K562 (cell line): Measurements from ENCODE around the gene LPCAT3. TPM values are rescaled to one million over a fixed set of nuclear protein-coding genes. Genes with fewer than 3 reads are reported as not detected.

ENCODE experiments used
- ATAC-seq: fragments of 200-7000 bp; cut with Tn5 transposase; 3 replicates; pipeline ENCODE4 v1.9.1; 2020; ENCODE audit warnings: moderate library complexity
- BruUV-seq: library from RNA; stranded (reverse); fragments of 400-500 nt; replicated peaks from 2 replicates; lab custom pipeline; 2021; lab: Mats Ljungman, UMichigan
- CTCF ChIA-PET: fragments of 300-600 bp; formaldehyde crosslinking; extraction: SDS; loops from one replicate; lab custom pipeline; 2021; ENCODE audit warnings: low intra/inter-chr PET ratio; lab: Yijun Ruan, JAX
- POLR2A ChIA-PET: fragments of 300-600, 350-650 bp; sonication (Branson Sonifier 250); formaldehyde crosslinking; extraction: SDS; loops from one replicate; lab custom pipeline; 2021; ENCODE audit warnings: antibody characterized with exemption, inconsistent platforms; lab: Yijun Ruan, JAX
- DNase-seq, 4 experiments: peaks; one replicate each; pipeline versions ENCODE4 v3.0.0 to v3.0.0-alpha.2; 2011 to 2018; ENCODE audit warnings: low spot score in 3 of 4, mixed read lengths in 3 of 4; ENCODE audit errors: extremely low read depth in 1 of 4
- FAIRE-seq: peaks from 2 replicates; lab custom pipeline; 2011; peaks lifted over from hg19 to GRCh38; lab: Jason Lieb, UNC
- H2AFZ ChIP-seq: 2 replicates; pipeline ENCODE4 v1.6.0; 2011; ENCODE audit warnings: low read depth, low read length, control low read depth, inconsistent platforms
- H3K27ac ChIP-seq: fragments of 200-600 bp; 3 replicates; pipeline ENCODE4 v1.8.0; 2011; ENCODE audit warnings: low read depth, mild to moderate bottlenecking, control low read depth, inconsistent platforms, low read length, moderate library complexity, mixed read lengths; ENCODE audit errors: extremely low read depth
- H3K27me3 ChIP-seq, 2 experiments: fragments of 300-600 bp in 1 of 2; 2 replicates in 1 of 2; 3 replicates in 1 of 2; pipeline versions ENCODE4 v1.6.0 to v1.8.0; 2011; ENCODE audit warnings: inconsistent platforms in 2 of 2, low read length in 2 of 2, mild to moderate bottlenecking in 1 of 2, mixed read lengths in 1 of 2, moderate library complexity in 1 of 2; ENCODE audit not compliant: control insufficient read depth in 2 of 2, insufficient read depth in 2 of 2
- H3K36me3 ChIP-seq: fragments of 300-600 bp; 3 replicates; pipeline ENCODE4 v1.8.0; 2011; ENCODE audit warnings: mild to moderate bottlenecking, low read length, inconsistent platforms; ENCODE audit not compliant: control insufficient read depth, insufficient read depth
- H3K4me1 ChIP-seq, 2 experiments: fragments of 200-600 bp in 1 of 2; replicated peaks in 1 of 2; 2 replicates in 1 of 2; 3 replicates in 1 of 2; pipeline versions ENCODE4 v1.5.1 to v1.8.0; 2011; ENCODE audit warnings: inconsistent platforms in 2 of 2, low read length in 2 of 2, mild to moderate bottlenecking in 1 of 2, mixed read lengths in 1 of 2, moderate library complexity in 1 of 2; ENCODE audit not compliant: control insufficient read depth in 2 of 2, insufficient read depth in 2 of 2
- H3K4me2 ChIP-seq: 2 replicates; pipeline ENCODE4 v1.6.1; 2011; ENCODE audit warnings: low read length, control low read depth, inconsistent platforms, mixed read lengths; ENCODE audit not compliant: insufficient read depth
- H3K4me3 ChIP-seq: fragments of 200-600 bp; sonication (generic), shearing (Covaris generic); 2 replicates; pipeline ENCODE4 v1.5.1; 2016; ENCODE audit warnings: control low read depth, inconsistent platforms
- H3K79me2 ChIP-seq: fragments of 200-600 bp; 3 replicates; pipeline ENCODE4 v1.8.0; 2011; ENCODE audit warnings: low read length, inconsistent platforms; ENCODE audit not compliant: control insufficient read depth, insufficient read depth
- H3K9ac ChIP-seq, 2 experiments: 2 replicates each; pipeline versions ENCODE4 v1.6.0 to v1.6.1; 2011; ENCODE audit warnings: low read depth in 2 of 2, low read length in 2 of 2, control low read depth in 1 of 2, inconsistent platforms in 1 of 2, mild to moderate bottlenecking in 1 of 2, mixed read lengths in 1 of 2; ENCODE audit not compliant: insufficient read depth in 1 of 2
- H3K9me1 ChIP-seq: one replicate; pipeline ENCODE4 v1.6.0; 2011; ENCODE audit warnings: inconsistent platforms, mild to moderate bottlenecking, low read length, moderate library complexity; ENCODE audit not compliant: control insufficient read depth, insufficient read depth
- H3K9me3 ChIP-seq: replicated peaks from 2 replicates; pipeline ENCODE4 v1.5.1; 2011; ENCODE audit warnings: low read depth, low read length, inconsistent platforms; ENCODE audit not compliant: control insufficient read depth, insufficient read depth
- H4K20me1 ChIP-seq: replicated peaks from 2 replicates; pipeline ENCODE4 v1.6.1; 2011; ENCODE audit warnings: low read length, inconsistent platforms, mixed read lengths; ENCODE audit not compliant: control insufficient read depth, insufficient read depth
- TCF7L2 ChIP-seq: fragments of 150-350 bp; IDR thresholded peaks from 2 replicates; pipeline ENCODE4 v1.6.1; 2016; ENCODE audit warnings: low read depth, mild to moderate bottlenecking, low read length, moderate library complexity
- ZNF239 ChIP-seq: fragments of 250-450 bp; sonication (Bioruptor Pico); IDR thresholded peaks from 2 replicates; pipeline ENCODE4 v1.4.0; 2020; ENCODE audit warnings: mild to moderate bottlenecking
- WGBS: fragments of 100-300 bp; shearing (Covaris generic); methylation state at CpG from one replicate; pipeline ENCODE4 v1.1.6; 2016; ENCODE audit warnings: low coverage, mixed read lengths; ENCODE audit not compliant: insufficient coverage; ENCODE audit errors: missing lambda C conversion rate; 5-methylcytosine and 5-hydroxymethylcytosine counted together
- in situ Hi-C: fragments of 300-500 bp; cut with MboI; formaldehyde crosslinking; loops from 4 replicates; pipeline ENCODE4 v1.15.0; 2018; ENCODE audit warnings: inconsistent platforms, mixed read lengths
- intact Hi-C: fragments of 100-400 bp; cut with micrococcal nuclease; formaldehyde crosslinking; loops from 2 replicates; pipeline ENCODE4 v1.14.2; 2022
- polyA plus RNA-seq, 8 experiments: library from polyadenylated mRNA; depleted of rRNA in 4 of 8; stranded (reverse) in 5 of 8; unstranded in 3 of 8; fragments of >200 nt; fragmentation: Nextera tagmentation in 2 of 8; fragmentation: Illumina TruSeq in 1 of 8; extraction: Ambion mirVana in 2 of 8; extraction: Trizol in 1 of 8; gene quantifications; 2 replicates each; pipeline versions ENCODE4 v1.2.1 to v1.2.3, GENCODE V29; 2011 to 2014; ENCODE audit warnings: inconsistent platforms in 1 of 8, missing spikeins in 1 of 8
- total RNA-seq, 7 experiments: library from RNA; depleted of rRNA in 6 of 7; stranded (reverse); fragments of >200 nt in 6 of 7; fragmentation: Illumina TruSeq in 2 of 7; extraction: Trizol in 2 of 7; gene quantifications; 2 replicates each; pipeline versions ENCODE4 v1.2.1 to v1.2.3, GENCODE V29; 2011 to 2021; ENCODE audit warnings: low replicate concordance in 1 of 7

The LPCAT3 gene
- total and polyA plus RNA-seq, 9 of the 15 experiments (the other 6 are each of a cell fraction or from before 2014, with no cell fraction given): 4.9 to 52.5 (median 25.3) TPM

GRCh38 chr12:6932766-6933165 is 85.5 kb downstream of the LPCAT3 start:
- H3K4me1 ChIP-seq: peaks cover 27 to 38% of the 10 kb centered on the region in 2 experiments; a peak in 4 of 5 replicates
- peaks cover 51% of the 10 kb centered on the region for H3K79me2 ChIP-seq
- peaks cover 48% of the 10 kb centered on the region; the same call in 2 of the 3 replicates for H3K36me3 ChIP-seq
- intact Hi-C loops: no loop called here
- H3K4me2 ChIP-seq: no peak overlapping the region; the same call in 1 of the 2 replicates
- no peaks in the 10 kb centered on the region for H3K27me3 ChIP-seq
- DNase-seq (no peak), FAIRE-seq (peak; percentile 6)
- H2AFZ ChIP-seq: no peak overlapping the region
- in situ Hi-C loops: no loop called here
- peak overlapping the region; percentile 28; the same call in 1 of the 3 replicates for H3K27ac ChIP-seq
- no peaks in the 10 kb centered on the region for H3K9me3 ChIP-seq
- H3K4me3 ChIP-seq: no peak overlapping the region
- H3K9me1 ChIP-seq: no peaks in the 10 kb centered on the region
- no peak for TF ChIP-seq ZNF239
- TF ChIP-seq TCF7L2: peak; percentile 42; the same call in 1 of the 2 replicates
- TF ChIP-seq, all 486 proteins: peak for 1
- BruUV-seq: no TSS peak
- ATAC-seq: no peak
- WGBS: 9% methylated on average over 1 of the region's 1 CpG
- Histone ChIP-seq H4K20me1 (no peaks in the 10 kb centered on the region), H3K9ac (peak overlapping the region in 1 of 2 experiments; percentile 3; a peak in 1 of 4 replicates)
- ChIA-PET CTCF (no interaction called here), POLR2A (interaction anchor here (0.8 to 8.1 kb wide), 2 partner anchors 12 to 60 kb away, joined by 4 to 61 read pairs; partner anchors contain the start of genes C12orf57, RNU7-1 and SPSB2)
